Left lobe of liver (tissue), 2 donors: ENCODE results near the gene COQ8B. TPM values are rescaled to one million over a fixed set of nuclear protein-coding genes. Genes with fewer than 3 reads are reported as not detected.
A peak's percentile ranks its signal among the peaks of the same experiment; 100 is the strongest.
"Not testable (repeated sequence)": the region's sequence is repeated elsewhere in the genome, so short reads cannot be mapped to it uniquely, and the experiment has no call there.

ENCODE experiments used
- ATAC-seq: fragments of 200-7000 bp; cut with Tn5 transposase; one replicate; pipeline ENCODE4 v1.9.1; 2020; ENCODE audit warnings: mild to moderate bottlenecking, moderate library complexity
- DNase-seq: peaks from one replicate; pipeline ENCODE4 v3.0.0-alpha.2; 2020; ENCODE audit warnings: low spot score
- total RNA-seq: library from RNA; stranded (reverse); gene quantifications from one replicate; pipeline ENCODE4 v1.2.1, GENCODE V29; 2021
- donor health status: DM: no; HTN: no; CAD: no; lungs with moderate emphysema.
- donor health status: DM: no; HTN: yes; CAD: no.

COQ8B gene
- 43.5 TPM for total RNA-seq

DNA sequence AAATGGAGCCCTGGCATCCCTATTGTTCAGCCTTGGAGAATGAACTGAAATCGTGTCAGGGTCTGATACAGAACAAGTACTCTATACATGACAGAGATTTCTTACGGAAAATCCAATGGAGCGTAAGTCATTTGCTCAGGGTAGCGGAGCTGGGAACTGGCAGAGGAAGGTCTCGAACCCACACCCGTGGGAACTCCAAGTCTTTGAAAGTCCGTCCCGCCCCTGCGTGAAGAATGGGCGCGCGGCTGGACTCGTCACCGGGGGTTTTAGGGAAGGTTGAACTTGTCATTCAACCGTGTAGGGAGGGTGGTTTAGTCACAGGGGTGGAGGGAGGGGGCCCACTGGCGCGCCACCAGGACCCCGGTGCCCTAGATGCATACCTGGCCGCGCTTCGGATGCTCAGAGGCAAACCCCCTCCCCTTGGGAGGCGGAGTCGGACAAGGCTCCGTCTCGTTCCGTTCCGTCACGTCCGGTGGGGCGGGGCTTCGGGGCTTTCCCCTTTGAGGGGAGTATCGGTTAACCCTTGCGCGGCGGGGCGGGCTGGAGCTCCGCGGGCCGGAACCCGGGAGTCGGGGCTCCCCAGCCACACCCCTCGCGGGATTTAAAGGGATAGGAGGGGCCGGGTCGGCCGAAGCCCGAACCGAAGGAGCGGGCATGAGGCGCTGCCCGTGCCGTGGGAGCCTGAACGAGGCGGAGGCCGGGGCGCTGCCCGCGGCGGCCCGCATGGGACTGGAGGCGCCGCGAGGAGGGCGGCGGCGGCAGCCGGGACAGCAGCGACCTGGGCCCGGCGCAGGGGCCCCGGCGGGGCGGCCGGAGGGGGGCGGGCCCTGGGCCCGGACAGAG is at the start of gene COQ8B, which contains the start of gene ITPKC:
TSS of gene COQ8B (minus strand) at position 405 of the 843 bp plus-strand sequence. CDS start 2,254 bp downstream, outside the sequence.
TSS of gene ITPKC (plus strand) at position 631 of the 843 bp plus-strand sequence. CDS start at position 655, 24 bp downstream.
- peak; percentile 100 for DNase-seq
- ATAC-seq: peak; percentile 76

DNA sequence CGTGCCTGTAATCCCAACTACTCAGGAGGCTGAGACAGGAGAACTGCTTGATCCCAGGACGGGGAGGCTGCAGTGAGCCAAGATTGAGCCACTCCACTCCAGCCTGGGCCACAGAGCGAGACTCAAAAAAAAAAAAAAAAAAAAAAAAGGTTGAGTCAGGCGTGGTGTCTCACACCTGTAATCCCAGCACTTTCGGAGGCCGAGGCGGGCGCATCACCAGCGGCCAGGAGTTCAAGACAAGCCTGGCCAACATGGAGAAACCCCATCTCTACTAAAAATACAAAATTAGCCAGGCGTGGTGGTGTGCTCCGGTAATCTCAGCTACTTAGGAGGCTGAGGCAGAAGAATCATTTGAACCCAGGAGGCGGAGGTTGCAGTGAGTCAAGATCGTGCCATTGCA is 49.7 kb upstream of the COQ8B start:
- DNase-seq, ATAC-seq: not testable (repeated sequence)

DNA sequence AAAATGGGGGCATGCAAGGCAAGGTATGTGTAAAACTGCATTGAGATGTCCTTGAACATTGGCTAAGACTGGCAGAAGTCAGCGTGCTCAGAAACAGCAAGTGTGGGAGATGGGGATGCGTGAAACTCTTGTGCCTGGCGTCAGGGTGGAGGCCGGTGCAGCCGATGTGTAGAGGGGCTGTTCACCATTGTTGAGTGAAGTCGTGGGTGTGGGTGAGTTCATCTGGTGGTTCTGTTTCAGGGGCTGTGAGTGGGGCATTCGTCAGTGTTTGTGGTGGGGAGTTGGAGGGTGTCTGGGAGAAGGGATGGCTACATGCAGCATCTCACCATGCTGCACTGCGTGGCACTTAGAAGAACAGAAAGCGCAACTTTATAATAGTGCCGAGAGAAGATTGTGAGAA is 47.3 kb upstream of the COQ8B start:
- ATAC-seq: no peak
- DNase-seq: no peak

DNA sequence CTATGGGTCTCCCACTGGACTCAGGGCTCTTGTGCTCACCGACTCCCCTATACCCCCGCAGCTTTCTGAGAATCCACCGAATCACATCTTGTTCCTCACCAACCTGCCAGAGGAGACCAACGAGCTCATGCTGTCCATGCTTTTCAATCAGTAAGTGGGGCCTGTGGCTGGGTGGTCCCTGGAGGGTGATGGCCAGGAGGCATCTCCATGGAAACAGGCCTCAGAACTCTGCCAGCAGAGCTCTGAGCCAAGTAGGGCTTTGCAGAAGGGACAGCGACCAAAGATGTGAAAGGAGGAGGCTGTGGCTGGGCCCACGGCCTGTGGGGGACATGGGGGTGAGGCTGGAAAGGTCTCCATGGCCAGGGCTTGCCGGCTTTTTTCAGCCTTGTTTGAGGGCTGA is 46.8 kb upstream of the COQ8B start:
- no peak for DNase-seq
- ATAC-seq: no peak

DNA sequence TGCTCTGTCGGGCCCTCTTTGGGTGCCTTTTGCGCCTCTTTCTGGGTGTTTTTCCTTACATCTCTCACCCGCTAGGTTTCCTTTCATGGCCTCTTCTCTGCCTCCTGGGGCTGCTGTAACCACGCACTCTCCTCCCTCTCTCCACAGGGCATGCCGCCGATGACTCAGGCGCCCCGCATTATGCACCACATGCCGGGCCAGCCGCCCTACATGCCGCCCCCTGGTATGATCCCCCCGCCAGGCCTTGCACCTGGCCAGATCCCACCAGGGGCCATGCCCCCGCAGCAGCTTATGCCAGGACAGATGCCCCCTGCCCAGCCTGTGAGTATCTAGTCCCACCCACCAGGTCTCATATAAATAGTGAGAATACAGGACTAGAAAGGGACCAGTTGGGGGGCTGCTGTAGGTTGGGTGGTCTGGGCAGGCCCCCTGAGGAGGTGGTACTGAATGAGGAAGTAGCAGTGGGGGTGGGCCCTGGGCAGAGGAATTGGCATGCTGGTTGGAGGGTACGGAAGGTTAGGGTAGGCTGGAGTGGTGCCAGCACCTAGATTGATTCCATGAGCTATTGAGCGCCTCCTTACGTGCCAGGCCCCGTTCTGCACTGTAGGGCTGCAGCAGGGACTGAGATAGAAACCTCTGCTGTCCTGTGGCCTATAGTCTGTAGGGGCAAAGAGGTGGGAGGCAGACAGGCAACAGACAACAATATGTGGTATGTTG is 46.2 kb upstream of the COQ8B start:
- DNase-seq: no peak
- ATAC-seq: no peak

DNA sequence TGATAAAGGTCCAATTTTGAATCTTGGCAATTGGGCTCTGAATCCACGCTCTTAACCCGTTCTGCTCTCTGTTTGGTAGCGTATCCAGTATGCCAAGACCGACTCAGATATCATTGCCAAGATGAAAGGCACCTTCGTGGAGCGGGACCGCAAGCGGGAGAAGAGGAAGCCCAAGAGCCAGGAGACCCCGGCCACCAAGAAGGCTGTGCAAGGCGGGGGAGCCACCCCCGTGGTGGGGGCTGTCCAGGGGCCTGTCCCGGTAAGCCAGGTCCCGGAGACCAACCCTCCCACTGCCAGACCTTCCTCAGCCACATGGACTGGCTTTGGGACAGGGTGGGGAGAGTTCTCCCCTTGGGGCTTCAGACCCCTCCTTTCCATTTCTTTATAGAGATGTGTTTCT is 42.7 kb upstream of the COQ8B start:
- DNase-seq: no peak
- ATAC-seq: no peak

DNA sequence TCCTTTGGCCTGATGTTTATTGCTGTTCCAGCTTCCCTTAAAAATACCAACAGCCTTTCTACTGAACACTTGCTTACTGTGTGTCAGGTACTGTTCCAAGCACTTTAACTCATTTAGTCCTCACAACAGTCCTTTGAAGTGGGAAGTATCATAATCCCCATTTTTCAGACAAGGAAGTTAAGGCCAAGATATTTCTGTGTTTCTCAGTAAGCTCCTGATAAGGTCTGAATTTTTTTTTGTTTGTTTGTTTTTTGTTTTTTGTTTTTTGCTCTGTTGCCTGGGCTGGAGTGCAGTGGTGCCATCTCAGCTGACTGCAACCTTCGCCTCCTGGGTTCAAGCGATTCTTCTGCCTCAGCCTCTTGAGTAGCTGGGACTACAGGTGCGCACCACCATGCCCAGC is 41.8 kb upstream of the COQ8B start:
- DNase-seq (no peak), ATAC-seq (no peak)

DNA sequence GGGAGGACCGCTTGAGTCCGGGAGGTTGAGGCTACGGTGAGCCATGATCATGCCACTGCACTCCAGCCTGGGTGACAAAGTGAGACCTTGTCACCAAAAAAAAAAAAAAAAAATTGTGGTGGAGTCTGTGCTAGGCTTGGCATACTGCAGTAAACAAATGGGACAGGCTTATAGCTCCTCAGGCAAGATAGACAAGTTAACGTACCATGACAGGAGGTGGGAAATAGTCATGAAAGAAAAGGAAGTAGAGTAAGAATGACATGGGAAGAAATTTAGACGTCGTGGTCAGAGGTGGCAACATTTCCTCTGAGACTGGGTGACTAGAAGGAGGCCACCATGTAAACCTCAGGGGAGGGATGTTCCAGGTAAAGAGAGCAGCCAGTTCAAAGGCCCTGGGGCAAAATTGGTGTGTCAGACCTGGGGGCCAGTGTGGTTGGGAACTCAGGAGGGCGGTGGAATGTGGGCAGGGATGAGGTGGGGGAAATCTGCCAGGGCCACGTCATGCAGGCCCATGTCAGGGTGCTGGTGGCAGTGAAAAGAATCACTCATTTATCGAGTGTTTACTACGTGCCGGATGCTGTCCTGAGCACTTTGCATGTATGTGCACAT is 39.9 kb upstream of the COQ8B start:
- DNase-seq (no peak), ATAC-seq (no peak)

DNA sequence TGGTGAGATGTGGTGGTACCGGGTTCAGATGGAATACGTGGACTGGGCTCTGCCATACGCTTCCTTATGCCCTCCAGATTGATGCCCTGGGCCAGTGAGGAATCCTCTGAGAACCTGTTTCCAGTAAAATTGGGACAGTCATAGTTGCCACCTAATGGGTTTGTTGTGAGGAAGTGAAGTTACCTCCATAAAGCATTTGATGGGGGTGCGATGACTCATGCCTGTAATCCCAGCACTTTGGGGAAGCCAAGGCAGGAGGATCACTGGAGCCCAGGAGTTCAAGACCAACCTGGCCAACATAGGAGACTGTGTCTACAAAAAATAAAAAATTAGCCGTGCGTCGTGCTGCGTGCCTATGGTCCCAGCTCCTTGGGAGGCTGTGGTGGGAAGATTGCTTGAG is 39.1 kb upstream of the COQ8B start:
- ATAC-seq (no peak), DNase-seq (no peak)

DNA sequence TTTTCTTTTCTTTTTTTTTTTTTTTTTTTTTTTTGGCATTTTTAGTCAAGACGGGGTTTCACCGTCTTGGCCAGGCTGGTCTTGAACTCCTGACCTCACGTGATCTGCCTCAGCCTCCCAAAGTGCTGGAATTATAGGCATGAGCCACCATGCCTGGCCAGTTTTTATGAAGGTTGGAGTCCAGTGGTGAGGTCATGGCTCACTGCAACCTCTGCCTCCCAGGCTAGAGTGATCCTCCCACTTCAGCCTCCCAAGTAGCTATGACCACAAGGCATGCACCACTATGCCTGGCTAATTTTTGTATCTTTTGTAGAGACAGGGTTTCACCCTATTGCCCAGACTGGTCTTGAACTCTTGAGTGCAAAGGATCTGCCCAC is 38.5 kb upstream of the COQ8B start:
- ATAC-seq: no peak
- no peak for DNase-seq

DNA sequence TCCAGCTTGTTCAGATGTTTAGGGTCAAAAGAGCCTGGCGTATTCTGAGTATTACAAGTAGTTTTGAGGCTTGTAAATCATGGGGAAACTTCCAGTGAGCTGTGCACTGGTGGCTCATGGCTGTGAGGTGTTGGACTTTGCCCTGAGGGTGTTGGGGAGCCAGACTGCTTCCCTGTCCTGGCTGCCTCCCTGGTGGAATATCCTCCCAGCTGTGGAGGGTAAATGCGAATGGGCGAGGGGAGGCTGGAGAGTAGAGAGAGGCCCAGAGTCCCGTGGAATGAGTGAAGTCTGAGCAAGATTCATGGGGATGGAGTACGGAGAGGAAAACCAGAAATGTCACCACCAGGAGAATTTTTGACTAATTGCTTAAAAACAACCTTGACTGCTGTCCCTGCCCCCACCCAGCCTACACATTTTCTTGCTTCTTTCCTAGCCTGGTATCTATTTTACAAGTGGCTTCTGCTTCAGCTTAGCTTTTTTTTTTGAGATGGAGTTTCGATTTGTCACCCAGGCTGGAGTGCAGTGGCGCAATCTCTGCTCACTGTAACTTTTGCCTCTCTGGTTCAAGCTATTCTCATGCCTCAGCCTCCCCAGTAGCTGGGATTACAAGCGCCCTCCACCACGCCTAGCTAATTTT is 38.0 kb upstream of the COQ8B start:
- ATAC-seq (peak; percentile 45), DNase-seq (peak; percentile 73)

DNA sequence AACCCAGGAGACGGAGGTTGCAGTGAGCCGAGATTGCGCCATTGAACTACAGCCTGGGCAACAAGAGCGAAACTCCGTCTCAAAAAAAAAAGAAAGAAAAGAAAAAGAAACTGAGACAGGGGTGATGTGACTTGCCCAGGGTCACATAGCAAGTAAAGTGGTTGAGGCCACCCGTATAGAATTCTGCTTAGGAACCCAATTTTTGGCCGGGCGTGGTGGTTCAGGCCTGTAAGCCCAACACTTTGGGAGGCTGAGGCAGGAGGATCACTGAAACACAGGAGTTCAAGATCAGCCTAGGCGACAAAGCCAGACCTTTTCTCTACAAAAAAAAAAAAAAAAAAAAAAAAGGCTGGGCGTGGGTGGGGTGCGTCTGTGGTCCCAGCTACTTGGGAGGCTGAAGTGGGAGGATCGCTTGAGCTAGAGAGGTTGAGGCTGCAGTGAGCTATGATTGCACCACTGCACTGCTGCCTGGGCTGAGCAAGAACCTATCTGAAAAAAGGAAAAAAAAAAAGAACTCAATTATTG is 35.6 kb upstream of the COQ8B start:
- no peak for DNase-seq
- ATAC-seq: no peak

DNA sequence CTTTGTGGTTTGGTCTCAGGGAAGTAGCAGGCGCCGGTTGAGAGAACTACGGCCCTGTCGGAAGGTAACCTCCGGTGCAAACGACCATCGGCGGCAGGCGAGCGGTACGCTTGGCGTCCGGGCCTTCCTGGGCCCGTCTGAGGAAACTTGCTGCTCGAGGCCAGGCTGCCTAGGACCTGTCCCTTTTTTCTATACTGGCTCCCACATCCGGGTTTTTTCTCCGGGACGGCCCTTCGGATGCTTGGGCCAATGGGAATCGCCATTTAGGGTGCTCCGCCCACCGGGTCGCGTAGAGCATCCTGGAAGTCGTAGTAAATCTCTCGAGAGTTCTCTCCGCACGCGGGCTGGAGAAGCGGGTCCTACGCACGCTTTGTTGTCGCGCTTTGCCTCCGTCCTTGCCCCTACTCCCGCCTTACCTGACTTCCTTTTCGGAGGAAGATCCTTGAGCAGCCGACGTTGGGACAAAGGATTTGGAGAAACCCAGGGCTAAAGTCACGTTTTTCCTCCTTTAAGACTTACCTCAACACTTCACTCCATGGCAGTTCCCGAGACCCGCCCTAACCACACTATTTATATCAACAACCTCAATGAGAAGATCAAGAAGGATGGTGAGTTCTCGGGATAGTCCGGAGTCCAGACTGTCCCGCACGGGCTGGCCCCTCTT is 34.3 kb upstream of the COQ8B start, which contains the start of gene SNRPA:
TSS of gene SNRPA (plus strand) at position 330 of the 664 bp plus-strand sequence. CDS start at position 536, 206 bp downstream.
- DNase-seq: peak; percentile 97
- ATAC-seq: peak; percentile 79

DNA sequence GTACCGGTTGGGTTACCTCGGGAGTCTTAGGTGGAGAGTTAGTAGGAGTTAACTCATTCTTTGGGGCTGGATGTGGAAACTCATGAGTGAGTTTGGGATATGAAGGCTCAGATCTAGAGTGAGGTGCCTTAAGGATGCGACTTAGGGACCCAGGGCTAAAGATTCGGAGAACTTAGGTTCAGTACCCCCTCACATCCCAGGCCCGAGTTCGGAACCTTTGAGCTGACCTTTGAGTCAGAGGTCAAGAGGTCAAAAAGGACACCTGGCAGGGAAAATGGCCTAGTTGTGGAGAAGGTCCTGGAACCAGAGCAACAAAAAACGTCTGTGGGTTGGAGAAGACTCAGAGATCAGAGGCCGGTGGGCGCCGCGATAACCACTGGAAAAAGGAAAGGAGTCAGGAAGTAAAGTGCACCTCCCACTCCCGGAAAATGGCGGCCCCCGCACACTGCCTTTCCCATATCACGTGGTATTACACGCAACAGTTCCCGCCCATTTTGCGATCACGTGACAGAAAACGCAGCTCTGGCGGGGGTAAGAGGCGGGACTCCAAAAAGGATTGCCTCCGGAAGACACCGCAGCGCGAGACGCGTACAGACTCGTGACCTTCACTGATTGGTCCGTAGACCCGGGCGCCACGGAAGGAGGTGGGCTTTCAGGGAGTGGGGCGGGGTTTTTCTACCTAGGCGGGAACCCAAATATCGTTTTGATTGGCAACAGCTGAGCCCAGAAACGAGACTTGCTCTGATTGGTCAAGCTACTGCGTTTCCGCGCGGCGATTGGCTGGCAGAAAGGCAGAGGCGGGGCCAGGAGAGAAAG is 33.6 kb upstream of the COQ8B start, which contains the start of gene ACTMAP:
TSS of gene ACTMAP (minus strand) at position 420 of the 816 bp plus-strand sequence. CDS start 674 bp downstream, outside the sequence.
- peak; percentile 100 for DNase-seq
- peak; percentile 85 for ATAC-seq

DNA sequence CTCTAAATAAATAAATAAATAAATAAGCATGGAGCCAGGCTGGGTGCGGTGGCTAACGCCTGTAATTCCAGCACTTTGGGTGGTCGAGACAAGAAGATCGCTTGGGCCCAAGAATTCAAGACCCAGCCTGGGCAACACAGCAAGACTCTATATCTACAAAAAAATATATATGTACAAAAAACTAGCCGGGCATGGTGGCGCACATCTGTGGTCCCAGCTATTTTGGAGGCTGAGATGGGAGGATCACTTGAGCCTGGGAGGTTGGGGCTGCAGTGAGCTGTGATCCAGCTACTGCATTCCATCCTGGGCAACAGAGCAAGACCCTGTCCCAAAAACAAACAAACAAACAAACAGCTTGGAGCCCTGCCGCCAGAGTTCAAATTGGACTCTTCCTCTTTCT is 30.9 kb upstream of the COQ8B start:
- DNase-seq: no peak
- no peak for ATAC-seq

DNA sequence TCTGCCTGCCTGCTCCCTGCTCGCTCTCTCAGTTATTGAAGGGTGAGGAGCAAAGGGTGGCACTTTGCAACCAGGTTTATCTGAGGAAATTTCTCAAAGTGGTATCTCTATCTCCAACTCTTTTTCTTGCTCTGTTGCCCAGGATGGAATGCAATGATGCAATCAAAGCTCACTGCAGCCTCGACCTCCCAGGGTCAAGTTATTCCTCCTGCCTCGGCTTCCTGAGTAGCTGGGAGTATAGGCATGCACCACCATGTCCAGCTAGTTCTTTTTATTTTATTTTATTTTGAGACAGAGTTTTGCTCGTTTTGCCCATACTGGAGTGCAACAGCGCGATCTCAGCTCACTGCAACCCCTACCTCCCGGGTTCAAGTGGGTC is 28.7 kb upstream of the COQ8B start:
- no peak for ATAC-seq

DNA sequence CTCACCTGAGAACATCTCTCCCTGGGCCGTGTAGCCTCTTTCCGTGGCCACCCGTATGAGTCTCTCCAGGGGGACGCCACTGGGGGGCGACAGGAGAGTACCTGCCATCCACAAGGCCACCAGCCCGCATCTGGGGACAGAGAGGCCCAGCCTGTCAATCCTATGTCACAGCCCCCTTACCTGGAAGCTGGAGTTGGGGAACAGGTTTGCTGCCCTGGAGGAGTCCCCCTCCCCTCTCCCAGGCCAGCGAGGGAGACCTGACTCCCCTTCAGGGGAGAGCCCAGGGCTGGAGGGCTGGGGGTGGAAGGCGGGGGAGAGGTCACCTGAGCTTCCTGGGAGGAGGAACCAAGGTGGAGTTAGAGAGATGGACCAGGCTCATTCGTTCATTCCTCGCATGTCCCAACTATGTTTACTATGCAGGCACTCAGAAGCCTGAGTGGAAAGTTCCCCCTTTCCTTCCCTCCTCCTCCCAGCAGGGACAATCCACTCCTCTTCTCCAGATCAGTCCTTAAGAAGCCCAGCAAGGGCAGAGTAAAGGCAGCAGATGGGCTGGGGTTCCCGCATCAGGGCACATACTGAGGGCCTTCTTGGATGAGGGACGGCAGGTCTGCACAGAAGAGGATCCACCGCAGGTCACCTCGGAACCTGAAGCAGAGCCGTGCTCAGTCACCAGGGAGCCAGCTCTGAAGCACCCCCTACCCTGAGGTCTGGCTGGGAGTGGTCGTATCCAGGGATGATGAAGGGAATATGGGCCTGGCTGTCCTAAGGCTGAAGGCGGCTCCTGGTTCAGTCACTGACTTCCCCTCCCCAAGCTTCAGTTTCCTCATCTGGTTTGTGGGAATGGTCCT is 28.1 kb upstream of the COQ8B start:
- ATAC-seq: peak; percentile 9
- DNase-seq: no peak

More for the DNA sequence above, 28.7 kb upstream of the COQ8B start:
- DNase-seq: no peak

DNA sequence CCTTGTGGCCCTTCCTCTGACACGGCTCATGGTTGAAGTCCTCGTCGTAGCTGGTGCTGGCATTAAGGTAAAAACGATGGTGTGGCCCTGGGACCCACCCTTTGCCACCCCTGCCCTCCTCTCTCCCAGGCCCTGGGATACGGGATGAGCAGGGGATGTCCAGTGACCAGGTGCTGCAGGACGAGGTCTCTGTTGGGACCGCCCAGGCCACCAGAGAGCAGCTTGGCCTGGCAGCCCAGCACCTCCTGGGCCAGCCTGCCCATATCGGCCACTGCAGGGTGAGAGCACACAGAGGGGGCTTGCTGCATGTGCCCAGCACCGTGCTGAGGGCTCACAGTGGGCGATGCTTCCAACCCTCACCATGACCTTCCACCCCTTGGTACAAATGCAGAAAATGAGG is 27.2 kb upstream of the COQ8B start:
- DNase-seq (no peak), ATAC-seq (no peak)
